K562 (cell line): ENCODE results near the gene FAM200A. TPM values are rescaled to one million over a fixed set of nuclear protein-coding genes. Genes with fewer than 3 reads are reported as not detected.
A peak's percentile ranks its signal among the peaks of the same experiment; 100 is the strongest.

Experiments
- ARNT ChIP-seq, 2 experiments: fragments of 450-650 bp; IDR thresholded peaks; 2 replicates each; pipeline ENCODE4 v1.6.1; 2016; ENCODE audit warnings: mild to moderate bottlenecking in 1 of 2
- BHLHE40 ChIP-seq: IDR thresholded peaks from 2 replicates; pipeline ENCODE4 v1.6.1; 2011; ENCODE audit warnings: low read length, improper control_type of control experiment
- CREM ChIP-seq: IDR thresholded peaks from 2 replicates; pipeline ENCODE4 v1.6.1; 2014; ENCODE audit warnings: antibody characterized with exemption, low read depth
- IRF2 ChIP-seq: sonication (generic); formaldehyde crosslinking; IDR thresholded peaks from 2 replicates; pipeline ENCODE4 v1.8.1; 2022; ENCODE audit warnings: mild to moderate bottlenecking, missing genetic modification reagents
- MYC ChIP-seq, 2 experiments: fragments of 250-450 bp in 1 of 2; sonication (Bioruptor Pico) in 1 of 2; IDR thresholded peaks; 2 replicates each; pipeline versions ENCODE4 v1.5.1 to v1.6.1; 2012 to 2021; ENCODE audit warnings: low read depth in 2 of 2, borderline replicate concordance in 1 of 2, improper control_type of control experiment in 1 of 2, low read length in 1 of 2, mild to moderate bottlenecking in 1 of 2, moderate library complexity in 1 of 2
- NFXL1 ChIP-seq: fragments of 450-650 bp; formaldehyde crosslinking; IDR thresholded peaks from 2 replicates; pipeline ENCODE4 v1.4.0; 2021; ENCODE audit warnings: mild to moderate bottlenecking
- OTX1 ChIP-seq: fragments of 450-650 bp; formaldehyde crosslinking; IDR thresholded peaks from 2 replicates; pipeline ENCODE4 v1.4.0; 2022; ENCODE audit warnings: mild to moderate bottlenecking
- PHB ChIP-seq: fragments of 250-450 bp; sonication (Bioruptor Pico); IDR thresholded peaks from 2 replicates; pipeline ENCODE4 v1.5.0; 2021
- RAD51 ChIP-seq: fragments of 450-650 bp; IDR thresholded peaks from 2 replicates; pipeline ENCODE4 v1.7.1; 2016; ENCODE audit warnings: low read depth, mild to moderate bottlenecking, borderline replicate concordance
- RBM39 ChIP-seq: fragments of 200-400 bp; formaldehyde crosslinking; optimal IDR thresholded peaks from 2 replicates; pipeline ENCODE3; 2018; ENCODE audit warnings: low read depth, low read length
- RHOXF2B ChIP-seq: fragments of 250-450 bp; sonication (Bioruptor Pico); conservative IDR thresholded peaks from 2 replicates; pipeline ENCODE4 v1.5.1; 2021
- STAG1 ChIP-seq: sonication (generic); formaldehyde crosslinking; IDR thresholded peaks from 2 replicates; pipeline ENCODE4 v1.5.0; 2020; ENCODE audit warnings: missing genetic modification reagents, borderline replicate concordance
- SUPT5H ChIP-seq: fragments of 450-650 bp; IDR thresholded peaks from 2 replicates; pipeline ENCODE4 v1.6.1; 2016
- ZBTB7A ChIP-seq: IDR thresholded peaks from 2 replicates; pipeline ENCODE4 v1.6.1; 2011; ENCODE audit warnings: low read depth, mild to moderate bottlenecking, low read length, moderate library complexity, borderline replicate concordance; ENCODE audit not compliant: control insufficient read depth
- ZEB2 ChIP-seq: fragments of 450-650 bp; IDR thresholded peaks from 2 replicates; pipeline ENCODE4 v1.6.1; 2016
- ZNF165 ChIP-seq: fragments of 250-450 bp; sonication (Bioruptor Pico); IDR thresholded peaks from 2 replicates; pipeline ENCODE4 v1.4.0; 2020; ENCODE audit warnings: borderline replicate concordance
- ZNF551 ChIP-seq: fragments of 250-450 bp; sonication (Bioruptor Pico); IDR thresholded peaks from 2 replicates; pipeline ENCODE4 v1.5.0; 2021; ENCODE audit warnings: mild to moderate bottlenecking, moderate library complexity
- polyA plus RNA-seq, 8 experiments: library from polyadenylated mRNA; depleted of rRNA in 4 of 8; stranded (reverse) in 5 of 8; unstranded in 3 of 8; fragments of >200 nt; fragmentation: Nextera tagmentation in 2 of 8; fragmentation: Illumina TruSeq in 1 of 8; extraction: Ambion mirVana in 2 of 8; extraction: Trizol in 1 of 8; gene quantifications; 2 replicates each; pipeline versions ENCODE4 v1.2.1 to v1.2.3, GENCODE V29; 2011 to 2014; ENCODE audit warnings: inconsistent platforms in 1 of 8, missing spikeins in 1 of 8
- total RNA-seq, 7 experiments: library from RNA; depleted of rRNA in 6 of 7; stranded (reverse); fragments of >200 nt in 6 of 7; fragmentation: Illumina TruSeq in 2 of 7; extraction: Trizol in 2 of 7; gene quantifications; 2 replicates each; pipeline versions ENCODE4 v1.2.1 to v1.2.3, GENCODE V29; 2011 to 2021; ENCODE audit warnings: low replicate concordance in 1 of 7
- TF ChIP-seq, protein P1 (sequence below): fragments of 450-650 bp; IDR thresholded peaks from 2 replicates; pipeline ENCODE4 v1.6.1; 2016; ENCODE audit warnings: missing biosample characterization, missing genetic modification characterization
- TF ChIP-seq, protein P2 (sequence below): fragments of 250-450 bp; sonication (Bioruptor Pico); IDR thresholded peaks from 2 replicates; pipeline ENCODE4 v1.4.0; 2020; ENCODE audit warnings: borderline replicate concordance
- TF ChIP-seq, protein P3 (sequence below): fragments of 450-650 bp; formaldehyde crosslinking; IDR thresholded peaks from 2 replicates; pipeline ENCODE4 v1.4.0; 2020; ENCODE audit warnings: mild to moderate bottlenecking, mixed read lengths
- TF ChIP-seq, protein P4 (sequence below), 2 experiments: IDR thresholded peaks in 1 of 2; conservative IDR thresholded peaks in 1 of 2; 2 replicates each; pipeline ENCODE4 v1.6.1; 2016; ENCODE audit warnings: low read depth in 2 of 2, mild to moderate bottlenecking in 1 of 2, missing compliant biosample characterization in 1 of 2, missing genetic modification characterization in 1 of 2, moderate library complexity in 1 of 2
- TF ChIP-seq, protein P5 (sequence below): fragments of 450-650 bp; IDR thresholded peaks from 2 replicates; pipeline ENCODE4 v1.6.1; 2016; ENCODE audit warnings: antibody characterized with exemption

The FAM200A gene
- total and polyA plus RNA-seq, 9 of the 15 experiments (the other 6 are each of a cell fraction or from before 2014, with no cell fraction given) = 3.3 to 11.2 (median 8.3) TPM

DNA sequence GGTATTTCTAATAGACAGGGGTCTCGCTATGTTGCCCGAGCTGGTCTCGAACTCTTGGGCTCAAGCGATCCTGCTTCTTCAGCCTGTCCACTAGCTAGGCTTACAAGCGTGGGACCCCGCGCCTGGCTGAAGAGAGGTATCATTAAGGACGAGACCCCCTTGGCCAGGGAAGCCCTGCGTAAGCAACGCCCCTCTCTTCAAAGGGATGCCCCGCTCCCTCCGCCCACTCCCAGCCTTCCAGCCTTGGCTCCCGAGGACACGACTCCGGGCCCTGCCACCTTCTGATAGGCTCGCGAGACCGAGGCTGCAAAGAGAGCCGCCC, 47.7 kb downstream of the FAM200A start (continued):
- no peak for TF ChIP-seq RBM39
- no peak for TF ChIP-seq MYC (IDR thresholded peaks at IDR 0.05; ENCODE audit: low read depth, low read length)
- TF ChIP-seq MYC (CRISPR knock-in tag; IDR thresholded peaks at IDR 0.05; ENCODE audit: borderline replicate concordance, low read depth) = no peak
- TF ChIP-seq ZEB2 = no peak
- peak; percentile 59; the same call in 1 of the 2 replicates for TF ChIP-seq ZBTB7A
- TF ChIP-seq ARNT (IDR thresholded peaks at IDR 0.05) = no peak
- TF ChIP-seq PHB (CRISPR knock-in tag) = peak; percentile 27; the same call in 1 of the 2 replicates
- no peak for TF ChIP-seq BHLHE40
- no peak for TF ChIP-seq SUPT5H
- no peak for TF ChIP-seq OTX1 (CRISPR knock-in tag)
- TF ChIP-seq ZNF165 (CRISPR knock-in tag) = 0 out of 2 replicates have a peak, but pooled peaks have one; percentile 20
- no peak for TF ChIP-seq ZNF551 (CRISPR knock-in tag)
- TF ChIP-seq CREM = no peak
- TF ChIP-seq, protein P1, sequence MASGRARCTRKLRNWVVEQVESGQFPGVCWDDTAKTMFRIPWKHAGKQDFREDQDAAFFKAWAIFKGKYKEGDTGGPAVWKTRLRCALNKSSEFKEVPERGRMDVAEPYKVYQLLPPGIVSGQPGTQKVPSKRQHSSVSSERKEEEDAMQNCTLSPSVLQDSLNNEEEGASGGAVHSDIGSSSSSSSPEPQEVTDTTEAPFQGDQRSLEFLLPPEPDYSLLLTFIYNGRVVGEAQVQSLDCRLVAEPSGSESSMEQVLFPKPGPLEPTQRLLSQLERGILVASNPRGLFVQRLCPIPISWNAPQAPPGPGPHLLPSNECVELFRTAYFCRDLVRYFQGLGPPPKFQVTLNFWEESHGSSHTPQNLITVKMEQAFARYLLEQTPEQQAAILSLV (tag) = no peak
- TF ChIP-seq NFXL1 (CRISPR knock-in tag) = no peak
- TF ChIP-seq, protein P2, sequence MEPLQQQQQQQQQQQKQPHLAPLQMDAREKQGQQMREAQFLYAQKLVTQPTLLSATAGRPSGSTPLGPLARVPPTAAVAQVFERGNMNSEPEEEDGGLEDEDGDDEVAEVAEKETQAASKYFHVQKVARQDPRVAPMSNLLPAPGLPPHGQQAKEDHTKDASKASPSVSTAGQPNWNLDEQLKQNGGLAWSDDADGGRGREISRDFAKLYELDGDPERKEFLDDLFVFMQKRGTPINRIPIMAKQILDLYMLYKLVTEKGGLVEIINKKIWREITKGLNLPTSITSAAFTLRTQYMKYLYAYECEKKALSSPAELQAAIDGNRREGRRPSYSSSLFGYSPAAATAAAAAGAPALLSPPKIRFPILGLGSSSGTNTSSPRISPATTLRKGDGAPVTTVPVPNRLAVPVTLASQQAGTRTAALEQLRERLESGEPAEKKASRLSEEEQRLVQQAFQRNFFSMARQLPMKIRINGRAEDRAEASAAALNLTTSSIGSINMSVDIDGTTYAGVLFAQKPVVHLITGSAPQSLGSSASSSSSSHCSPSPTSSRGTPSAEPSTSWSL (CRISPR knock-in tag) = no peak
- no peak for TF ChIP-seq RAD51
- TF ChIP-seq, protein P3, sequence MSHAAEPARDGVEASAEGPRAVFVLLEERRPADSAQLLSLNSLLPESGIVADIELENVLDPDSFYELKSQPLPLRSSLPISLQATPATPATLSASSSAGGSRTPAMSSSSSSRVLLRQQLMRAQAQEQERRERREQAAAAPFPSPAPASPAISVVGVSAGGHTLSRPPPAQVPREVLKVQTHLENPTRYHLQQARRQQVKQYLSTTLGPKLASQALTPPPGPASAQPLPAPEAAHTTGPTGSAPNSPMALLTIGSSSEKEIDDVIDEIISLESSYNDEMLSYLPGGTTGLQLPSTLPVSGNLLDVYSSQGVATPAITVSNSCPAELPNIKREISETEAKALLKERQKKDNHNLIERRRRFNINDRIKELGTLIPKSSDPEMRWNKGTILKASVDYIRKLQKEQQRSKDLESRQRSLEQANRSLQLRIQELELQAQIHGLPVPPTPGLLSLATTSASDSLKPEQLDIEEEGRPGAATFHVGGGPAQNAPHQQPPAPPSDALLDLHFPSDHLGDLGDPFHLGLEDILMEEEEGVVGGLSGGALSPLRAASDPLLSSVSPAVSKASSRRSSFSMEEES (CRISPR knock-in tag) = no peak
- no peak for TF ChIP-seq STAG1 (CRISPR knock-in tag)
- TF ChIP-seq, protein P4, sequence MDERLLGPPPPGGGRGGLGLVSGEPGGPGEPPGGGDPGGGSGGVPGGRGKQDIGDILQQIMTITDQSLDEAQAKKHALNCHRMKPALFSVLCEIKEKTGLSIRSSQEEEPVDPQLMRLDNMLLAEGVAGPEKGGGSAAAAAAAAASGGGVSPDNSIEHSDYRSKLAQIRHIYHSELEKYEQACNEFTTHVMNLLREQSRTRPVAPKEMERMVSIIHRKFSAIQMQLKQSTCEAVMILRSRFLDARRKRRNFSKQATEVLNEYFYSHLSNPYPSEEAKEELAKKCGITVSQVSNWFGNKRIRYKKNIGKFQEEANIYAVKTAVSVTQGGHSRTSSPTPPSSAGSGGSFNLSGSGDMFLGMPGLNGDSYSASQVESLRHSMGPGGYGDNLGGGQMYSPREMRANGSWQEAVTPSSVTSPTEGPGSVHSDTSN (CRISPR knock-in tag; IDR thresholded peaks at IDR 0.05; ENCODE audit: low read depth) = no peak
- TF ChIP-seq, protein P4 (tag; conservative IDR thresholded peaks at IDR 0.05; ENCODE audit: low read depth) = no peak
- TF ChIP-seq IRF2 = no peak
- TF ChIP-seq, protein P5, sequence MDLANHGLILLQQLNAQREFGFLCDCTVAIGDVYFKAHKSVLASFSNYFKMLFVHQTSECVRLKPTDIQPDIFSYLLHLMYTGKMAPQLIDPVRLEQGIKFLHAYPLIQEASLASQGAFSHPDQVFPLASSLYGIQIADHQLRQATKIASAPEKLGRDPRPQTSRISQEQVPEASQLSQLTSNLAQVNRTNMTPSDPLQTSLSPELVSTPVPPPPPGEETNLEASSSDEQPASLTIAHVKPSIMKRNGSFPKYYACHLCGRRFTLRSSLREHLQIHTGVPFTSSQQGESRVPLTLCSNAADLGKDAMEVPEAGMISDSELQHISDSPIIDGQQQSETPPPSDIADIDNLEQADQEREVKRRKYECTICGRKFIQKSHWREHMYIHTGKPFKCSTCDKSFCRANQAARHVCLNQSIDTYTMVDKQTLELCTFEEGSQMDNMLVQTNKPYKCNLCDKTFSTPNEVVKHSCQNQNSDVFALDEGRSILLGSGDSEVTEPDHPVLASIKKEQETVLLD = no peak
- no peak for TF ChIP-seq RHOXF2B (CRISPR knock-in tag)
